K562 (cell line): Measurements from ENCODE around the gene SYCN. TPM values are rescaled to one million over a fixed set of nuclear protein-coding genes. Genes with fewer than 3 reads are reported as not detected.

ENCODE experiments used
- ATAC-seq: fragments of 200-7000 bp; cut with Tn5 transposase; 3 replicates; pipeline ENCODE4 v1.9.1; 2020; ENCODE audit warnings: moderate library complexity
- BruUV-seq: library from RNA; stranded (reverse); fragments of 400-500 nt; replicated peaks from 2 replicates; lab custom pipeline; 2021; lab: Mats Ljungman, UMichigan
- CTCF ChIA-PET: fragments of 300-600 bp; formaldehyde crosslinking; extraction: SDS; loops from one replicate; lab custom pipeline; 2021; ENCODE audit warnings: low intra/inter-chr PET ratio; lab: Yijun Ruan, JAX
- POLR2A ChIA-PET: fragments of 300-600, 350-650 bp; sonication (Branson Sonifier 250); formaldehyde crosslinking; extraction: SDS; loops from one replicate; lab custom pipeline; 2021; ENCODE audit warnings: antibody characterized with exemption, inconsistent platforms; lab: Yijun Ruan, JAX
- DNase-seq, 4 experiments: peaks; one replicate each; pipeline versions ENCODE4 v3.0.0 to v3.0.0-alpha.2; 2011 to 2018; ENCODE audit warnings: low spot score in 3 of 4, mixed read lengths in 3 of 4; ENCODE audit errors: extremely low read depth in 1 of 4
- FAIRE-seq: peaks from 2 replicates; lab custom pipeline; 2011; peaks lifted over from hg19 to GRCh38; lab: Jason Lieb, UNC
- H2AFZ ChIP-seq: 2 replicates; pipeline ENCODE4 v1.6.0; 2011; ENCODE audit warnings: low read depth, low read length, control low read depth, inconsistent platforms
- H3K27ac ChIP-seq: fragments of 200-600 bp; 3 replicates; pipeline ENCODE4 v1.8.0; 2011; ENCODE audit warnings: low read depth, mild to moderate bottlenecking, control low read depth, inconsistent platforms, low read length, moderate library complexity, mixed read lengths; ENCODE audit errors: extremely low read depth
- H3K27me3 ChIP-seq, 2 experiments: fragments of 300-600 bp in 1 of 2; 2 replicates in 1 of 2; 3 replicates in 1 of 2; pipeline versions ENCODE4 v1.6.0 to v1.8.0; 2011; ENCODE audit warnings: inconsistent platforms in 2 of 2, low read length in 2 of 2, mild to moderate bottlenecking in 1 of 2, mixed read lengths in 1 of 2, moderate library complexity in 1 of 2; ENCODE audit not compliant: control insufficient read depth in 2 of 2, insufficient read depth in 2 of 2
- H3K36me3 ChIP-seq: fragments of 300-600 bp; 3 replicates; pipeline ENCODE4 v1.8.0; 2011; ENCODE audit warnings: mild to moderate bottlenecking, low read length, inconsistent platforms; ENCODE audit not compliant: control insufficient read depth, insufficient read depth
- H3K4me1 ChIP-seq, 2 experiments: fragments of 200-600 bp in 1 of 2; replicated peaks in 1 of 2; 2 replicates in 1 of 2; 3 replicates in 1 of 2; pipeline versions ENCODE4 v1.5.1 to v1.8.0; 2011; ENCODE audit warnings: inconsistent platforms in 2 of 2, low read length in 2 of 2, mild to moderate bottlenecking in 1 of 2, mixed read lengths in 1 of 2, moderate library complexity in 1 of 2; ENCODE audit not compliant: control insufficient read depth in 2 of 2, insufficient read depth in 2 of 2
- H3K4me2 ChIP-seq: 2 replicates; pipeline ENCODE4 v1.6.1; 2011; ENCODE audit warnings: low read length, control low read depth, inconsistent platforms, mixed read lengths; ENCODE audit not compliant: insufficient read depth
- H3K4me3 ChIP-seq: fragments of 200-600 bp; sonication (generic), shearing (Covaris generic); 2 replicates; pipeline ENCODE4 v1.5.1; 2016; ENCODE audit warnings: control low read depth, inconsistent platforms
- H3K79me2 ChIP-seq: fragments of 200-600 bp; 3 replicates; pipeline ENCODE4 v1.8.0; 2011; ENCODE audit warnings: low read length, inconsistent platforms; ENCODE audit not compliant: control insufficient read depth, insufficient read depth
- H3K9ac ChIP-seq, 2 experiments: 2 replicates each; pipeline versions ENCODE4 v1.6.0 to v1.6.1; 2011; ENCODE audit warnings: low read depth in 2 of 2, low read length in 2 of 2, control low read depth in 1 of 2, inconsistent platforms in 1 of 2, mild to moderate bottlenecking in 1 of 2, mixed read lengths in 1 of 2; ENCODE audit not compliant: insufficient read depth in 1 of 2
- H3K9me1 ChIP-seq: one replicate; pipeline ENCODE4 v1.6.0; 2011; ENCODE audit warnings: inconsistent platforms, mild to moderate bottlenecking, low read length, moderate library complexity; ENCODE audit not compliant: control insufficient read depth, insufficient read depth
- H3K9me3 ChIP-seq: replicated peaks from 2 replicates; pipeline ENCODE4 v1.5.1; 2011; ENCODE audit warnings: low read depth, low read length, inconsistent platforms; ENCODE audit not compliant: control insufficient read depth, insufficient read depth
- H4K20me1 ChIP-seq: replicated peaks from 2 replicates; pipeline ENCODE4 v1.6.1; 2011; ENCODE audit warnings: low read length, inconsistent platforms, mixed read lengths; ENCODE audit not compliant: control insufficient read depth, insufficient read depth
- CBX1 ChIP-seq: sonication (generic); IDR thresholded peaks from 2 replicates; pipeline ENCODE4 v1.6.1; 2016; ENCODE audit warnings: antibody characterized with exemption, low read depth, mild to moderate bottlenecking
- RBM25 ChIP-seq: fragments of 200-400 bp; formaldehyde crosslinking; IDR thresholded peaks from 2 replicates; pipeline ENCODE4 v1.6.1; 2018; ENCODE audit warnings: low read length, low read depth, moderate library complexity; ENCODE audit not compliant: severe bottlenecking
- TAF9B ChIP-seq: fragments of 450-650 bp; IDR thresholded peaks from 2 replicates; pipeline ENCODE4 v1.6.1; 2018; ENCODE audit warnings: mild to moderate bottlenecking; ENCODE audit not compliant: partially characterized antibody
- ZFP36 ChIP-seq: fragments of 150-350 bp; IDR thresholded peaks from 2 replicates; pipeline ENCODE4 v1.6.1; 2018; ENCODE audit warnings: low read length, low read depth; ENCODE audit not compliant: partially characterized antibody
- WGBS: fragments of 100-300 bp; shearing (Covaris generic); methylation state at CpG from one replicate; pipeline ENCODE4 v1.1.6; 2016; ENCODE audit warnings: low coverage, mixed read lengths; ENCODE audit not compliant: insufficient coverage; ENCODE audit errors: missing lambda C conversion rate; 5-methylcytosine and 5-hydroxymethylcytosine counted together
- in situ Hi-C: fragments of 300-500 bp; cut with MboI; formaldehyde crosslinking; loops from 4 replicates; pipeline ENCODE4 v1.15.0; 2018; ENCODE audit warnings: inconsistent platforms, mixed read lengths
- intact Hi-C: fragments of 100-400 bp; cut with micrococcal nuclease; formaldehyde crosslinking; loops from 2 replicates; pipeline ENCODE4 v1.14.2; 2022
- polyA plus RNA-seq, 8 experiments: library from polyadenylated mRNA; depleted of rRNA in 4 of 8; stranded (reverse) in 5 of 8; unstranded in 3 of 8; fragments of >200 nt; fragmentation: Nextera tagmentation in 2 of 8; fragmentation: Illumina TruSeq in 1 of 8; extraction: Ambion mirVana in 2 of 8; extraction: Trizol in 1 of 8; gene quantifications; 2 replicates each; pipeline versions ENCODE4 v1.2.1 to v1.2.3, GENCODE V29; 2011 to 2014; ENCODE audit warnings: inconsistent platforms in 1 of 8, missing spikeins in 1 of 8
- total RNA-seq, 7 experiments: library from RNA; depleted of rRNA in 6 of 7; stranded (reverse); fragments of >200 nt in 6 of 7; fragmentation: Illumina TruSeq in 2 of 7; extraction: Trizol in 2 of 7; gene quantifications; 2 replicates each; pipeline versions ENCODE4 v1.2.1 to v1.2.3, GENCODE V29; 2011 to 2021; ENCODE audit warnings: low replicate concordance in 1 of 7
- TF ChIP-seq, protein P1 (sequence below): sonication (generic); formaldehyde crosslinking; IDR thresholded peaks from 2 replicates; pipeline ENCODE4 v1.9.0; 2022; ENCODE audit warnings: mild to moderate bottlenecking, missing genetic modification reagents
- TF ChIP-seq, protein P2 (sequence below): fragments of 250-450 bp; sonication (Bioruptor Pico); IDR thresholded peaks from 2 replicates; pipeline ENCODE4 v1.8.0; 2022; ENCODE audit warnings: inconsistent platforms, mild to moderate bottlenecking, moderate library complexity, borderline replicate concordance
- TF ChIP-seq, protein P3 (sequence below): fragments of 250-450 bp; sonication (Bioruptor Pico); IDR thresholded peaks from 2 replicates; pipeline ENCODE4 v1.4.0; 2020

SYCN gene
- total and polyA plus RNA-seq, 9 of the 15 experiments (the other 6 are each of a cell fraction or from before 2014, with no cell fraction given), result not detected

DNA sequence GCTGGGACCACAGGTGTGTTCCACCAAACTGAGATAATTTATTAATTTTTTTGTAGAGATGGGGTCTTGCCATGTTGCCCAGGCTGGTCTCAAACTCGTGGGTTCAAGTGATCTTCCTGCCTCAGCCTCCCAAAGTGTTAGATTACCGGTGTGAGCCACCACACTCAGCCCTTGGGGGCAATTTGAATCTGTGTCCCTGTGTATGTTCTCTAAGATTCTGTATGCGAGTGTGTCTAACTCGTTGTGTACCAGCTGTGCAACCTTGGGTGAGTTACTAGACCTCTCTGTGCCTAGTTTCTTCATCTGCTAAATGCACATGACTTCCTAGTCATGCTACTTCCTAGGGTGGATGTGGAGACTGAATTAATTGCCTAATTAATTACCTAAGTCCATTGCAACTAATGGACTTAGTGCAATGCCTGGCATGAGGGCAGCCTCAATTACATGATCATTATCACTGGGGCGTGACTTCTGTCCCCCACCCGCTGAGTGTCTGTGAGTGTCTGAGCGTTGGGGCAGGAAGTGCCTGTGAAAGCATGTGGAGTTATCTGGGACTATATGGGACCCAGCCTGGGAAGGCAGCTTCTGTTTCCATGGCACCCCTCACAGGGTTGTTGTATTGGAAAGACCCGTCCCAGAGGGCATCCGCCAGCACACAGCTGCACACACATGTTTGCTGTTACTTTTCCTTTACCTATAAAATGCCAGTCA is 9.1 kb downstream of the SYCN start (continued):
- TF ChIP-seq RBM25, result peak; percentile 77
- TF ChIP-seq ZFP36, result peak; percentile 82
- TF ChIP-seq CBX1, result 0 out of 2 replicates have a peak, but pooled peaks have one; percentile 21
- TF ChIP-seq TAF9B, result no peak

DNA sequence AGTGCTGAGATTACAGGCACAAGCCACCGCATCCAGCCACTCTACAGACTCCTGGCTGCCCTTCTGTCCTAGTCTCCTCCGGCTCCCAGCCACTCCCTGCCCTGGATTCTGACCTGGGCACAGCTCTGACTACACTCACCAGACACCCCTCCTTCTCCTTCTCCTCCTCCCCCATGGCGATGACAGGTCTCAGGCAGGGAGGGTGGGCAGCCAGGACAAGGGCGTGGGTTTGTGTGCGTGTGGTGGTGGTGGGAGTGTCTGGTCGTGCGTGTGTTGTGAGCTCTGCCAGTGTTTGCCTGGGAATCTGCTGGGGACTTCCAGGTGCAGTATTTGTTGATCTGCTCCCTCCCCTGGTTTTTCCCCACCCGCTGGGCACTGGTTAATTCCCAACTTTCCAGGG is 10.3 kb downstream of the SYCN start:
- Histone ChIP-seq H4K20me1 (0 out of 2 replicates have a peak, but pooled peaks cover 4% of the 10 kb centered on the region), H3K9me1 (no peaks in the 10 kb centered on the region), H3K27ac (no peak overlapping the region), H3K9ac (peak overlapping the region in 1 of 2 experiments; percentile 61; a peak in 1 of 4 replicates), H3K27me3 (peaks cover 3 to 27% of the 10 kb centered on the region in 2 experiments; a peak in 2 of 5 replicates), H3K4me1 (peaks cover 0 to 22% of the 10 kb centered on the region in 2 experiments; a peak in 3 of 5 replicates), H3K4me2 (no peak overlapping the region), H3K9me3 (no peaks in the 10 kb centered on the region), H2AFZ (no peak overlapping the region), H3K4me3 (no peak overlapping the region), H3K36me3 (no peaks in the 10 kb centered on the region), H3K79me2 (no peaks in the 10 kb centered on the region)
- BruUV-seq, result no TSS peak
- FAIRE-seq (no peak), ATAC-seq (no peak), DNase-seq (no peak)
- POLR2A ChIA-PET, result interaction anchor here (0.7 kb wide), 1 partner anchor 15 kb away, joined by 3 read pairs; no protein-coding TSS in a partner anchor
- TF ChIP-seq, protein P1, sequence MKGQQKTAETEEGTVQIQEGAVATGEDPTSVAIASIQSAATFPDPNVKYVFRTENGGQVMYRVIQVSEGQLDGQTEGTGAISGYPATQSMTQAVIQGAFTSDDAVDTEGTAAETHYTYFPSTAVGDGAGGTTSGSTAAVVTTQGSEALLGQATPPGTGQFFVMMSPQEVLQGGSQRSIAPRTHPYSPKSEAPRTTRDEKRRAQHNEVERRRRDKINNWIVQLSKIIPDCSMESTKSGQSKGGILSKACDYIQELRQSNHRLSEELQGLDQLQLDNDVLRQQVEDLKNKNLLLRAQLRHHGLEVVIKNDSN (CRISPR knock-in tag), result 0 out of 2 replicates have a peak, but pooled peaks have one; percentile 8
- TF ChIP-seq, protein P2, sequence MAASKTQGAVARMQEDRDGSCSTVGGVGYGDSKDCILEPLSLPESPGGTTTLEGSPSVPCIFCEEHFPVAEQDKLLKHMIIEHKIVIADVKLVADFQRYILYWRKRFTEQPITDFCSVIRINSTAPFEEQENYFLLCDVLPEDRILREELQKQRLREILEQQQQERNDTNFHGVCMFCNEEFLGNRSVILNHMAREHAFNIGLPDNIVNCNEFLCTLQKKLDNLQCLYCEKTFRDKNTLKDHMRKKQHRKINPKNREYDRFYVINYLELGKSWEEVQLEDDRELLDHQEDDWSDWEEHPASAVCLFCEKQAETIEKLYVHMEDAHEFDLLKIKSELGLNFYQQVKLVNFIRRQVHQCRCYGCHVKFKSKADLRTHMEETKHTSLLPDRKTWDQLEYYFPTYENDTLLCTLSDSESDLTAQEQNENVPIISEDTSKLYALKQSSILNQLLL (CRISPR knock-in tag), result no peak
- TF ChIP-seq, protein P3, sequence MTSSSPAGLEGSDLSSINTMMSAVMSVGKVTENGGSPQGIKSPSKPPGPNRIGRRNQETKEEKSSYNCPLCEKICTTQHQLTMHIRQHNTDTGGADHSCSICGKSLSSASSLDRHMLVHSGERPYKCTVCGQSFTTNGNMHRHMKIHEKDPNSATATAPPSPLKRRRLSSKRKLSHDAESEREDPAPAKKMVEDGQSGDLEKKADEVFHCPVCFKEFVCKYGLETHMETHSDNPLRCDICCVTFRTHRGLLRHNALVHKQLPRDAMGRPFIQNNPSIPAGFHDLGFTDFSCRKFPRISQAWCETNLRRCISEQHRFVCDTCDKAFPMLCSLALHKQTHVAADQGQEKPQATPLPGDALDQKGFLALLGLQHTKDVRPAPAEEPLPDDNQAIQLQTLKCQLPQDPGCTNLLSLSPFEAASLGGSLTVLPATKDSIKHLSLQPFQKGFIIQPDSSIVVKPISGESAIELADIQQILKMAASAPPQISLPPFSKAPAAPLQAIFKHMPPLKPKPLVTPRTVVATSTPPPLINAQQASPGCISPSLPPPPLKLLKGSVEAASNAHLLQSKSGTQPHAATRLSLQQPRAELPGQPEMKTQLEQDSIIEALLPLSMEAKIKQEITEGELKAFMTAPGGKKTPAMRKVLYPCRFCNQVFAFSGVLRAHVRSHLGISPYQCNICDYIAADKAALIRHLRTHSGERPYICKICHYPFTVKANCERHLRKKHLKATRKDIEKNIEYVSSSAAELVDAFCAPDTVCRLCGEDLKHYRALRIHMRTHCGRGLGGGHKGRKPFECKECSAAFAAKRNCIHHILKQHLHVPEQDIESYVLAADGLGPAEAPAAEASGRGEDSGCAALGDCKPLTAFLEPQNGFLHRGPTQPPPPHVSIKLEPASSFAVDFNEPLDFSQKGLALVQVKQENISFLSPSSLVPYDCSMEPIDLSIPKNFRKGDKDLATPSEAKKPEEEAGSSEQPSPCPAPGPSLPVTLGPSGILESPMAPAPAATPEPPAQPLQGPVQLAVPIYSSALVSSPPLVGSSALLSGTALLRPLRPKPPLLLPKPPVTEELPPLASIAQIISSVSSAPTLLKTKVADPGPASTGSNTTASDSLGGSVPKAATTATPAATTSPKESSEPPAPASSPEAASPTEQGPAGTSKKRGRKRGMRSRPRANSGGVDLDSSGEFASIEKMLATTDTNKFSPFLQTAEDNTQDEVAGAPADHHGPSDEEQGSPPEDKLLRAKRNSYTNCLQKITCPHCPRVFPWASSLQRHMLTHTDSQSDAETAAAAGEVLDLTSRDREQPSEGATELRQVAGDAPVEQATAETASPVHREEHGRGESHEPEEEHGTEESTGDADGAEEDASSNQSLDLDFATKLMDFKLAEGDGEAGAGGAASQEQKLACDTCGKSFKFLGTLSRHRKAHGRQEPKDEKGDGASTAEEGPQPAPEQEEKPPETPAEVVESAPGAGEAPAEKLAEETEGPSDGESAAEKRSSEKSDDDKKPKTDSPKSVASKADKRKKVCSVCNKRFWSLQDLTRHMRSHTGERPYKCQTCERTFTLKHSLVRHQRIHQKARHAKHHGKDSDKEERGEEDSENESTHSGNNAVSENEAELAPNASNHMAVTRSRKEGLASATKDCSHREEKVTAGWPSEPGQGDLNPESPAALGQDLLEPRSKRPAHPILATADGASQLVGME (CRISPR knock-in tag), result no peak
- WGBS, result 12% methylated on average over 8 of the region's 8 CpGs
- intact Hi-C loops (no loop called here), in situ Hi-C loops (loop anchor here (5.0 kb wide), 1 partner anchor 72 kb away; no protein-coding TSS in a partner anchor)
- CTCF ChIA-PET, result no interaction called here
